ENCODE measurements around the gene PQBP1. TPM values are rescaled to one million over a fixed set of nuclear protein-coding genes. Genes with fewer than 3 reads are reported as not detected.
"Not testable (repeated sequence)": the region's sequence is repeated elsewhere in the genome, so short reads cannot be mapped to it uniquely, and the experiment has no call there.

Gene PQBP1, protein sequence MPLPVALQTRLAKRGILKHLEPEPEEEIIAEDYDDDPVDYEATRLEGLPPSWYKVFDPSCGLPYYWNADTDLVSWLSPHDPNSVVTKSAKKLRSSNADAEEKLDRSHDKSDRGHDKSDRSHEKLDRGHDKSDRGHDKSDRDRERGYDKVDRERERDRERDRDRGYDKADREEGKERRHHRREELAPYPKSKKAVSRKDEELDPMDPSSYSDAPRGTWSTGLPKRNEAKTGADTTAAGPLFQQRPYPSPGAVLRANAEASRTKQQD
- 31.3 TPM for total RNA-seq

DNA sequence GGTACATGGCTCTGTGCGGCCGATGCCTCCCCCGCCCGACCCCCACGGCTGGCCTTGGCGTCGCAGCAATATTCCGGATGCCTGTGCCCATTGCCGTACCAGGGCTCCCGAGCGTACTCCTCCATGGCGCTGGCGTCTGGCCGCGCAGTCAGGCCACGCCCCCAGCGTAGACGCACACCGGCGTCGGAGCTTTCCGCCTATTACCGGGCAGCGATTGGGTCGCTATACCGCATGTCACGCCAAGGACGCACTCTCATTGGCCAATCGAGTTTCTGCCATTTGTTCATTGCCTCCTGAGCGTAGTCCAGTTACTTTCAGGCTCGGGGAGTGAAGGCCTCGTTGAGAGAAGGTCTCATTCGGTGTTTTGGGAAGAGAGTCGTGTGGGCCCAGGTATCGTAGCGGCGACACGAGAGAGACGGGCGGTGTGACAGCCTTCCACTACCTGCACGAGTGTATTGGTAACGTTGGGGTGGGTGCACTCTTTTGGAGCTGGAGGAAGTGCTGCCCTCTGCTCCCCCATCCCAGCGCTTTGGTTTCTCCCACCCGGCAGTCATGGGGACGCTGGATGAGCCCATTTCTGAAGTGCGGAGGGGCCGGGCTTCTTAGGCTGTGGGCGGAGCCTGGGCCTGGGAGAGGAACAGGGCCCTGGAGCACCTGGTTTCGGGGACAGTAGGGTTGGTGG lies at the start of gene PQBP1, which contains the start of gene TIMM17B:
Gene PQBP1, plus strand, starts transcription at position 306 of the 682 bp plus-strand sequence. CDS start 580 bp downstream, outside the sequence.
Gene TIMM17B, minus strand, starts transcription at position 144 of the 682 bp plus-strand sequence. Its CDS starts 19 bp downstream, at position 125.
- peak; percentile 91 for DNase-seq (ENCODE audit: low spot score)
- ATAC-seq: peak; percentile 91

DNA sequence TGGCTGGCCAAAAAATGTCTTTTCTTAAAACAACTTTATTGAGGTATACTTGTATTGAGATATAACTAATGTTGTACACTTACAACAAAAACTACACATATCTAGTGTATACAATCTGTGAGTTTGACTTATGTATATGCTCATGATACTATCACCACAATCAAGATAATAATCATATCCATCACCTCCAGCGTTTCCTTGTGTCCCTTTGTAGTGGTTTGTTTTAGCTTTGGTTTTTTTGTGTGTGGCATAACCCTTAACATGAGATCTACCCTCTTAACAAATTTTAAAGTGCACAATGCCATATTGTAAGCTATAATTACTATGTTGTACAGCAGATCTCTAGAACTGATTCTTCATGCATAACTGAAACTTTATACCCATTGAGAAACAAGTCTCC lies 48.9 kb upstream of the PQBP1 start:
- no peak for ATAC-seq

DNA sequence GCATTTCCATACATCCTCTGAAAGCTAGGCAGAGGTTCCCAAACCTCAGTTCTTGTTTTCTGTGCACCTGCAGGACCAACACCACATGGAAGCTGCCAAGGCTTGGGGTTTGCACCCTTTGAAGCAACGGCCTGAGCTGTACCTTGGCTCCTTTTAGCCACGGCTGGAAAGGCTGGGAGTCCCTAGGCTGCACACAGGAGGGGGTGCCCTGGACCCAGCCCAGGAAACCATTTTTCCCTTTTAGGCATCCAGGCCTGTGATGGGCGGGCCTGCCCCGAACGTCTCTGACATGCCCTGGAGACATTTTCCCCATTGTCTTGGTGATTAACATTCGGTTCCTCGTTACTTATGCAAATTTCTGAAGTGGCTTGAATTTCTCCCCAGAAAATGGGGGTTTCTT lies 44.9 kb upstream of the PQBP1 start:
- DNase-seq (ENCODE audit: low spot score) (no peak), ATAC-seq (no peak)

More for the DNA sequence above, 48.9 kb upstream of the PQBP1 start:
- no peak for DNase-seq (ENCODE audit: low spot score)

DNA sequence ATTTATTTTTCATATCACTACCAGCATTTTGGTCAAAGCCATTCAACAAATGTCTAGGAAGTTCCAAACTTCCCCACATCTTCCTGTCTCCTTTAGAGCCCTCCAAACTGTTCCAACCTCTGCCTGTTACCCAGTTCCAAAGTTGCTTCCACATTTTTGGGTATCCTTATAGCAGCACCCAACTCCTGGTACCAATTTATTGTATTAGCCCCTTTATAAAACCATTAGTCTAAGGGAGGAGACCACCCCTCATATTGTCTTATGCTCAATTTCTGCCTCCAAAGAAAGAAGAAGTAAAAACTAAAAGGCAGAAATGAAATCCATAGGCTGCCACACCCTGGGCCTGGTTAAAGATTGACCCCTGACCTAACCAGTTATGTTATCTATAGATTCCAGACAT lies 44.2 kb upstream of the PQBP1 start:
- not testable (repeated sequence) for DNase-seq (ENCODE audit: low spot score); ATAC-seq

DNA sequence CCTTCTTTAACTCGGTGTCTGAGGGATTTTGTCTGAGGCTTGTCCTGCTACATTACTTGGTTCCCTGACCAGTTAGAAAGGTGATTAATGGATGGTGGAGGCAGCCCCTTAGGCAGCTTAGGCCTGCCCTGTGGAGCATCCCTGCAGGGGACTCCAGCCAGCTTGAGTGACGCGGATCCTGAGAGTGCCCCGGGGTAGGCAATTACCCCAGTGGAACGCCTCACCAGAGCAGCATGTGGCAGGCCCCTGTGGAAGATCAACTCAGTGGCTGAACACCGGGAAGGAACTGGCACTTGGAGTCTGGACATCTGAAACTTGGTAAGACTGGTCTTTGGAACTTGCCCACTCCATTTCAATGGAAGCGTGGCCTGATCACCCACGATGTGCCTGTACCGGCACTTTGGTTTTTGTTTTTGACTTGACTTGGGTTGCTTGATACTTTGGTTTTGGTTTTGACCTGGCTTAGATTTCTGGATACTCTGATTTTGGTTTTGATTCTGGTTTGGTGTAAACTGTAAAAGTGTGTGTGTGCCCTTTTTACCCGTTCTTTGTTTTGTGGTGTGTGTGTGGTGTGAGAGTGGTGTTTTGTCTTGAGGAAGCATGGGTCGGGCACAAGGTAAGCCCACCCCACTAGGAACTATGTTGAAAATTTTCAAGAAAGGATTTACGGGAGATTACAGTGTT lies 43.5 kb upstream of the PQBP1 start:
- not testable (repeated sequence) for ATAC-seq; DNase-seq (ENCODE audit: low spot score)

DNA sequence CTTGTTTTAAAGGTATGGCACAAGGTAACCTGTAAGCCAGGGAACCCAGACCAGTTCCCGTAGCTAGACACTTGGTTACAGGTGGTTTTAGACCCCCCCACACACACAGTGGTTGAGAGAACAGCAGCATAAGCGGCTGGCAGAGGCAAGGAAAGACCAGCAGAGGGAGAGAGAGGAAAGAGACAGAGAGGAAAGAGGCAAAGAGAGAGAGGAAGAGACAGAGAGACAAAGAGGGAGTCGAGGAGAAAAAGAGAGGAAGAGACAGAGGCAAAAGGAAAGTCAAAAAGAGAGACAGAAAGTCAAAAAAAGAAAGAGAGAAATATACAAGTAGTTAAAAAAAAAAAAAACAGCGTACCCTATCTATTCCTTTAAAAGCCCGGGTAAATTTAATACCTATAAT lies 42.8 kb upstream of the PQBP1 start:
- ATAC-seq (no peak), DNase-seq (ENCODE audit: low spot score) (no peak)

DNA sequence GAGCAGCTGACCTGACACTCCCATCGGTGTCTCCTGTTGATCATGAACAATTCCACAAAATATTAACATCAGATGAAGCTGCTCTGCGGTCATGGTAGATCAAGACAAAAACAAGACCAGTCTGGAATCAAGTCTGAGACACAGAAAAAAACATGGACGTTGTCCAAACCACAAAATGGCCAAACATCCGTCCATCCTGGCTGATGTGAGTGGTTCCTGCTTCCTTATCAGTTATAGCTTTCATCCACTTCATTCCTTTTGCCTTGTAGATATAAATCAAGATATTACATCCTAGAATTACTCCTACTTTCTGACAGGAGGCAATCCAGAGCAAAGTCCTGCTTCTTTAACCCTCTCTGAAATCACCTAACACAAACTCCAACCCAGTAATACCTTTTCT lies 33.5 kb upstream of the PQBP1 start:
- DNase-seq (ENCODE audit: low spot score): no peak

DNA sequence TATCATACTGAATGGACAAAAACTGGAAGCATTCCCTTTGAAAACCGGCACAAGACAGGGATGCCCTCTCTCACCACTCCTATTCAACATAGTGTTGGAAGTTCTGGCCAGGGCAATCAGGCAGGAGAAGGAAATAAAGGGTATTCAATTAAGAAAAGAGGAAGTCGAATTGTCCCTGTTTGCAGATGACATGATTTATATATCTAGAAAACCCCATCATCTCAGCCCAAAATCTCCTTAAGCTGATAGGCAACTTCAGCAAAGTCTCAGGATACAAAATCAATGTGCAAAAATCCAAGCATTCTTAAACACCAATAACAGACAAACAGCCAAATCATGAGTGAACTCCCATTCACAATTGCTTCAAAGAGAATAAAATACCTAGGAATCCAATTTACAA lies 25.7 kb upstream of the PQBP1 start:
- ATAC-seq: not testable (repeated sequence)

More for the DNA sequence above, 33.5 kb upstream of the PQBP1 start:
- no peak for ATAC-seq

DNA sequence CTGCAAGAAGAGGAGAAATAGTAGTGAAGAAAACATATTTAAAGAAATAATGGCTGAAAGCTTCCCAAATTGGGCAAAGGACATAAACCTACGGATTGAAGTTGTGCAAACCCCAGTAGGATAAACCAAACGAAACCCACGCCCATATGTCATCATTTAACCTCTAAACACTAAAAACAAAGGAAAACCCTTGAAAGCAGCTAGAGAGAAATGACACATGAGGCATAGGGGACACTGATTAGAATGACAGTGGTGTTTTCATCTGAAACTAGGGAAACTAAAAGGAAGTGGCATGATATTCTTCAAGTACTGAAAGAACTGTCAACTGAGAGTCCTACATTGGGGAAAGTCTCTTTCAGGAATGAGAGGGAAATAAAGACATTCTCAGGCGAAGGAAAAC lies 20.8 kb upstream of the PQBP1 start:
- not testable (repeated sequence) for ATAC-seq; DNase-seq (ENCODE audit: low spot score)

More for the DNA sequence above, 25.7 kb upstream of the PQBP1 start:
- not testable (repeated sequence) for DNase-seq (ENCODE audit: low spot score)

DNA sequence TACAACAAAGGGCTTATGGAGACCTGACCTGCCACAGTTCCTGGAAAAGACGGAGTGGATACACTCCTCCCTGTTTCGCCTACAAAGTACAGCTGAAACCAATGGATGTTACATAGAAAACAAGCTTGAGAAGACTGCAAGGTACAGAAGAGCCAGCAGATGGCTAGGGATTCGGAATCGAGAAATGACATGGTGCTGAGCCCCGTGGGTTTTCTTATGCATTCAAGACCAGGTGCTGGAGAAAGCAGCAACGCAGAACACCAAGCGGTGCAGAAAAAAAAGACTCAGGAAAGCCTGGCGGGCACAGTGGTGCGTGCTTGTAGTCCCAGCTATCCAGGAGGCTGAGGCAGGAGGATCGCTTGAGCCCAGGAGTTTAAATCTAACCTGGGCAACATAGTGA lies 14.0 kb upstream of the PQBP1 start:
- ATAC-seq: no peak
- no peak for DNase-seq (ENCODE audit: low spot score)

DNA sequence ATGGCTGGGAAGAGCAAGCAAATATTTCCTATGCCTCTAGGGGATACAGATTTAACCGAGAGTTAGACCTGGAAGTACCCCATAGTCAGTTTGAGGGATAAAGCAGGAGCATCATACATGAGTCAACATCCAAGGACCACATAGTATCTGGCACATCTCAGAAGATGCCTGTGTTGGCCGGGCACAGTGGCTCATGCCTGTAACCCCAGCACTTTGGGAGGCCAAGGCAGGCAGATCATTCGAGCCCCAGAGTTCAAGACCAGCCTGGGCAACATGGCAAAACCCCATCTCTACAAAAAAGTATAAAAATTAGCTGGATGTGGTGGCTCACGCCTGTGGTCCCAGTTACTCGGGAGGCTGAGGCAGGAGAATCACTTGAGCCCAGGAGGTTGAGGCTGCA lies 11.1 kb upstream of the PQBP1 start:
- not testable (repeated sequence) for ATAC-seq; DNase-seq (ENCODE audit: low spot score)

DNA sequence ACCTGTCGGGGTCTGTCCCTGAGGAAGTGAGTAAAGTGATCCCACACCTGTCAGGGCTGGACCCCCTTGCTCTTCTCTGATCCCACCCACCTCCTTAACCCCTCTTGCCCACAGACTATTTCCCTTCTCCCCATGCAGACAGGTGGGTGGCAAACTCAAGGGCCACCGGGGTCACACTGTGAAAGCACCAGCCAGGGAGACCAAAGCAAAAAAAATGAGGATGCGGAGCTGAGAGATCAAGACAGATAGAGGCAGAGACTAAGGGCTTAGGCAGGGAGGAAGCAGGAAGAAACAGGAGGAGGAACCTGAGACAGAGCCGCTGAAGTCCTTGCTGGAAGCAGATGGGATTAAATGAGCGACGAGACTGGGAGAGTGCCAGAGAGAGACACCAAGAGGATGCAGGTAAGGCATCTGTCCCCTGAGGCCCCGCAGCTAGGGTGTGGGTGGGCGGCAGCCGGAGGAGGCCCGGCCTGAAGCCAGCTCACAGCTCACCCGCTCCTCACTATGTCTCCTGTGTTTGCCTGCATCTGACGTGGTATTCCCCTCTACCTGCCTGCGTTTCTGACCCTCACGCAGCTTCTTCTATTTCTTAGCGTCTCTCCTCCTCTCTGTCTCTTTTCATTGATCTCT lies 7.3 kb upstream of the PQBP1 start:
- ATAC-seq (no peak), DNase-seq (ENCODE audit: low spot score) (no peak)

DNA sequence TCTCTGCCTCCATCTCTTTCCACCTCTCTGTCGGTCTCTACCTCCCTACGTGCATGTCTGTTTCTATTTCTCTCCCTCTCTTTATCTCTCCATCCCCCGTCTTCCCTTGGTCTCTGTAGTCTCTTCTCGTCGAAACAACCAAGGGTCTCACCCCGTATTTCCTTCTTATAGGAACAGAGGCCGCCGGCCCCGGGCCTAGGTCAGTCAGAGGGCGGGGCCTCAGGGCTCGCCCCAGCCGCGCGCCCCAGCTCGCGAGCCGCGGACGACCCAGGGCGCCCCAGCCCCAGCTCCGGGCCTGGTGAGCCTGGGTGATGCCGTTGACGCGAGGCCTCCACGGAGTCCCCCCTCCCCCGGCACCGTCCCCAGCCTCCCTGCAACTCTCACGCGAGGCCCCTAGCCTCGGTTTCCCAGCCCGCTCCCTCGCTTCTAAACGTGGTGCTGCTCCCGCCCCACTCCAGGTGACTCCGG lies 6.8 kb upstream of the PQBP1 start:
- peak; percentile 42 for ATAC-seq
- no peak for DNase-seq (ENCODE audit: low spot score)

DNA sequence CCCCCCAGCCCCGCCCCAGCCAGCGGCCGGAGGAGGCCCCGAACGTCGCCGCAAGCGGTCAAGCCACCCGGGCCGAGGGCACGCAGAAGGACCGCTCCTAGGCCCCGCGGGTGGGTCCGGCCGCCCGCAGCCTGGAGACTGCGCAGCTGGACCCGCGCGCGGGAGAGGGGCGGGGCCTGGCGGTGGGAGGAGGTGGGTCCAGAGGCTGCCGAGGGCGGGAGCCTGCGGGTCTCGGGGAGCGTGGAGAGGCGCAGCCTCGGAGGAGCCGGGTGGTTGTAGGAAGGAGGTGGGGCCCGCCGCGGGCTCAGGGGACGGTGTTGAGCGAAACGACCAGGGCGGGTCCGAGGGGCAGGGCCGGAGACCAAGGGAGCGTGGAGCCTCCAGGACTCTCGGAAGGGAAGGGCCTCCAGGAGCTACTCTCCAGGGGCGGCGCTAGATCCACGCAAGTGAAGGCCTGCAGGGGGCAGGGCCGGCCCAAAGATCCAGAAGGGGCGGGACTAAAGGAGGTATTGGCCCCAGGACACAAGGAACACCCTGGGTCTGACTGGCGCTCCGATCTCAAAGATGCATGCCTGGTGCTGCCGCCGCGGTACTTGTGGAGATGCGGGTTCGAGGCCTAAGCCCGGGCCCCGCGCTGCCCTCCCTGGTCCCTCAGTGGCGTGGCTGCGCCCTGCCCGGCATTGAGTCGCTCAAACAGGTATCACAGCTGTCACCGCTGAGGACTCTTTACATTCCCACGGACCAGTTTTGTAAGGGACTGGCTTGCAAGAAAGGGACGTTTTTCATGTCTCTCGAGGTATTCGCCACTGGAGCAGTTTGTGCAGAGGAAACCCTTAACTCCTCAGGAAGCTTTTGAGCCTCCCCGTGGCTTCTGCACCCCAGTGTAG lies 6.1 kb upstream of the PQBP1 start:
- peak; percentile 84 for DNase-seq (ENCODE audit: low spot score)
- peak; percentile 94 for ATAC-seq

DNA sequence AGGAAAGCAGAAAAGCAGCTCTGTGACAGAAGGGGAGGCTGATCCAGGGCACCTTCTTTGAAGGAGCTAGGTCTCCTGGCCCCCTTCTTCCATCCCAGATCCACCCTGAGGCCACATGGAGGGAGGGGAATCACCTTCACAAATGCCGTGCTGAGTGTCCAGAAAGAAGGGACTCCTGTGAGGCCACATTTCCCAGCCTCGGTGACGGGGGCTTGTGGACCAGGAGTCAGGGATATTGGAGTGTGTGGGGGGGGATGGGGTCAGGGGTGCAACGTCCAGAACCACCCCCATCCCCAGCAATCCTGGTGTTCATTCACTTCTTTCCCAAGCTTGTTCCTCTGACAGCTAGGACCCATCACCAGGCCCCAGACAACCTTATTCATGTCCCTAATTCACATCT lies 4.8 kb upstream of the PQBP1 start:
- DNase-seq (ENCODE audit: low spot score): no peak
- no peak for ATAC-seq

DNA sequence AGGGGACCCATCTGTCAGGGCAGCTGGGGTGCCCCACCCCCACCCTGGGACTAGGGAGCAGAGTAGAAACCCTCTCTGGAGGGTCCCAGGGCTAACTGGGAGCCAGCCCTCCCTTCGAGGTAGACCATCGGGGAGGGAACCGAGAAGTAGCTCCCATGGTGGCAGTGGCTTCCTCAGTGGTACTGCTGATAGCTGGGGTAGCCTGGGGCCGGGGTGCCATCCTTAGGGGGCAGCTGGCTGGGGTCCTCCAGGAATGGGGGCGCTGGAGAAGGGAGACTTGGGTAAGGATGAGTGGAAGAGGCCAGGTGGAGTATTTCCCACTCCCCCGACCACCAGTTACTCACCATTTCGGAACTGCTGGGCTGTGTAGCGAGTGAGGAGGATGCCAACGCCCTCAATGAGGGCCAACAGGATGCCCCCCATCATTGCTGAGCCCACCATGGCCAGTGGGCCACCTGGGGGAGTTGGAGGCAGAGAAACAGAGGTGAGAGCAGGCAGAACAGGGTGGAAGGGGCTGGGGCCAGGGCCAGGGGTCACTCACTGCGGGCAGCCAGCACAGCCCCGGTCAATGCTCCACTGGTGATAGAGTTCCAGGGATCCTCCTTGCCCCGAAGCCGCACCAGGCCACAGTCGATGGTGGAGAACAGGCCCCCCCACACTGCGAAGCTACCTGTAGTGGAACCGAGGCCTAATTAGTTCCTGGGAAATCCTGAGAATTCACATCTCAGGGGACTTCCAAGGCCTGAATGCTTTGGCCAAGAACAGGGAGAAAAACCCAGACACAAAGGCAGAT lies 4.0 kb upstream of the PQBP1 start:
- ATAC-seq (no peak), DNase-seq (ENCODE audit: low spot score) (no peak)

DNA sequence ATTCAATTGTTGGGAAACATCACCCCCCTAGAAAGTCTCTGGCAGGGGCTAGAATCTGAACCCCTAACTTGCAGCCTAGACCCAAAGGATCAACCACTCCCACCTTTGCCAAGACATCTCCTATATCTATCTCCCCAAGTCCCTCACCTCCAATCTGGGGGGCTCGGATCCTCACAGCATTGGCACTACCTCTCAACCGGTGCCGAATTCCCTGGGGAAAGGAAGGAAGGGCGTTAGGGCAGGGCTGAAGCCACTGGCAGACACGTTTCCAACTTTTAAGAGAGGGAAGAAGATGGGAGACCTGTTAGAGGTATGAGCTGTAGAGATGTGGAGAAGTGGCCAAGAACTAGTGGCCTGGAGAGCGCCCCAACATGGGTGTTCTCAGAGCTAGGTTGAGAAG lies 2.8 kb upstream of the PQBP1 start:
- ATAC-seq (no peak), DNase-seq (ENCODE audit: low spot score) (no peak)

DNA sequence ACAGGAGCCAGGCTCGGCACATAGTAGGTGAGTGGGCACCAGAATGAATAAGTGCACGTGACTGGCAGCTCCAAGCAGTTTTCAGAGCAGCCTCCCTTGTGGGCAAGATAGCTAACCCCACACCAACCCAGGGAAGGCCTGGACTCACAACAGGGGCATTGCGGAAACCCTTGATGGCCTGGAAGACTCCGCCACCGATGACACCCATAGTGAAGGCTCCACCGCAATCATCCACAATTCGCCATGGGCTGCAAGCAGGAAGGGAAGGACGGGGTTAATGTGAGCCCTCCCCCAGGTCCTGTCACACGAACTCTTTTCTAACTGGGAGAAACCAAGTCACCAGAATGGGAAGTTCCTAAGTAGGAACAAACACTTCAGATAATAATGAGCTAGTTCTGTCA lies 1.1 kb upstream of the PQBP1 start:
- DNase-seq (ENCODE audit: low spot score) (no peak), ATAC-seq (no peak)

DNA sequence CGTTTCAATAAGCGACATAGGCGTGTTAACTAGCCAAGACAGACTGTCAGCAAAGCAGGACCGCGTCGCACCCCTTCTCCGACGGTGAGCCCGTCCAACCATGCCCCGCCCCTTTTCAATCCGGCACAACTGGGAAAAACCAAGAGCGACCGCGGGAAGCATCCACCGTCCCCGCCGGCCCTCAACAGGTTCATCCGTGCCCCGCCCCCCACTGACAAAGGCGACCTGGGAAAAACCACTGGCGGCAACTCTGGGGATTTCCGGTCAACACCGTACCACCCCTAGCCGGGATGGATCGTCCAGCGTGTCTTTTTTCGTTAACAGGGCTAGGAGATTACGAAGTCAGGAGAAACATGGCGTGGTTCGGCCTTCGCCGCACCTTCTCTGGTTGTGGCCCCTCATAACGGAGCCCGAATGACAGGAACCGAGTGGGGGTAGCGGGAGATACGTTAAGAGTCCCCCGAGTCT lies 539 bp upstream of the PQBP1 start:
- DNase-seq (ENCODE audit: low spot score): peak; percentile 81
- peak; percentile 81 for ATAC-seq

All from left lobe of liver (tissue), 2 donors.